ENCODE results near the gene MAP3K7. TPM values are rescaled to one million over a fixed set of nuclear protein-coding genes. Genes with fewer than 3 reads are reported as not detected.

MAP3K7 gene
- total and polyA plus RNA-seq, 2 of the 8 experiments (the other 6 are each of a cell fraction or from before 2014, with no cell fraction given), result 27.3 to 34.8 TPM

DNA sequence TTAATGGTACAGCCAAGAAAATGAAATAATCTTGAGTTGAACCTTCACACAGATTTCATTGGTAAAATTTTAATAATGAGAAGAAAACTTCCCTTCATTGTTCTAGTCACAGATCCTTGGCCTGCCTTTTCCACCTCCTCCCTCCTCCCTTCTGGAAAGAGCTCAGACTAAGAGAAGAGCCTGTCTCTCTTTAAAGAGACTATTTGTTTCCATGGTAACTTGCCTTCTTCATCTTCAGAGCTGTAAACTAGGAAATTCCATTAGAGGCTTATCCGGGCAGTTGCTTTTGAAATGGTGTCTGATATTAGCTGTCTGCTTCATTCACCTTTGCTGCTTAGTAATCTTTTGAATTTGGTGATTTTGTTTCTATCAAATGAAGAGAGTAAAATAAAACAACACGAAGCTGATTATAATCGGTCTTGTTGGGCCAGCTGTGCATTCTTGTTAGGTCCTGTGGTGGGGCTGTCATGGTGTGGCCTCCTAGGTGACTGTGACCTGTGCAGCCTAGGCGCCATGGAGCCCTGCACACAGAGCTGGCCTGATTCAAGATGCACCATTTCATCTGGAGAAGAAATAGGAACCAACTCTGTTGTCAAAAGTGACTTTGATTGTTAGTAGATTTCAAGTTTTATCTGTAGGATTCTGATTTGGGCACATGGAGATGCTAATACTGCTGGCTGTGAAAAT, 96.7 kb downstream of the MAP3K7 start:
- Histone ChIP-seq H3K27me3 (replicated peaks in 1 of 4; ENCODE audit: control insufficient read depth in 3 of 4, extremely low read depth in 1 of 4, insufficient read depth in 3 of 4, low read length in 3 of 4) (no peaks in the 10 kb centered on the region), H3K9ac (replicated peaks in 1 of 4; ENCODE audit: extremely low read depth in 1 of 4, low read depth in 3 of 4, low read length in 3 of 4) (no peak overlapping the region), H2BK20ac (ENCODE audit: low read length) (no peak overlapping the region), H3K4me1 (replicated peaks in 1 of 4; ENCODE audit: control insufficient read depth in 3 of 4, insufficient read depth in 4 of 4, low read length in 3 of 4) (peaks cover 4 to 20% (median 11%) of the 10 kb centered on the region in 4 experiments), H3K9me3 (ENCODE audit: insufficient read depth in 2 of 2, low read depth in 1 of 2, low read length in 1 of 2) (peaks cover 5 to 14% of the 10 kb centered on the region in 2 experiments; a peak in 2 of 4 replicates), H4K20me1 (replicated peaks in 1 of 2; ENCODE audit: control insufficient read depth in 1 of 2, insufficient read depth in 2 of 2, low read length in 2 of 2) (no peaks in the 10 kb centered on the region), H3K4me2 (ENCODE audit: insufficient read depth in 1 of 2, low read depth in 2 of 2, low read length in 2 of 2) (peak overlapping the region in 1 of 2 experiments; percentile 23; a peak in 1 of 4 replicates), H3K27ac (ENCODE audit: low read depth, low read length) (no peak overlapping the region), H4K5ac (ENCODE audit: insufficient read length, low read depth, low read length) (no peak overlapping the region), H3K23ac (ENCODE audit: insufficient read length) (no peak overlapping the region), H3K79me1 (ENCODE audit: low read depth, low read length) (no peaks in the 10 kb centered on the region), H3K79me2 (ENCODE audit: control insufficient read depth in 1 of 2, insufficient read depth in 2 of 2, low read length in 2 of 2) (no peaks in the 10 kb centered on the region), H3K4ac (replicated peaks; ENCODE audit: insufficient read length, low read depth, low read length) (no peak overlapping the region), H2AFZ (ENCODE audit: low read length) (no peak overlapping the region), H3K23me2 (ENCODE audit: low read depth, low read length) (no peaks in the 10 kb centered on the region), H3K14ac (ENCODE audit: insufficient read length) (no peak overlapping the region), H3K18ac (ENCODE audit: extremely low read depth, low read length) (no peak overlapping the region), H4K8ac (ENCODE audit: extremely low read depth, insufficient read depth, low read length) (peak overlapping the region; percentile 69; the same call in 1 of the 2 replicates), H2BK5ac (ENCODE audit: low read depth, low read length) (no peak overlapping the region; the same call in 1 of the 2 replicates), H2BK120ac (replicated peaks; ENCODE audit: low read depth, low read length) (no peak overlapping the region), H2BK15ac (ENCODE audit: low read length) (no peak overlapping the region), H3K36me3 (ENCODE audit: control insufficient read depth in 2 of 4, insufficient read depth in 4 of 4, low read length in 3 of 4) (peaks cover 0 to 3% (median 0%) of the 10 kb centered on the region in 4 experiments; a peak in 2 of 8 replicates), H3K4me3 (ENCODE audit: extremely low read depth in 1 of 4, insufficient read depth in 2 of 4, low read depth in 3 of 4, low read length in 4 of 4) (no peak overlapping the region), H2BK12ac (ENCODE audit: low read depth, low read length) (no peak overlapping the region), H2AK5ac (ENCODE audit: low read depth, low read length) (no peak overlapping the region), H4K91ac (replicated peaks; ENCODE audit: insufficient read length, low read length) (no peak overlapping the region), H3K56ac (replicated peaks; ENCODE audit: insufficient read length, low read depth, low read length) (no peak overlapping the region)
- POLR2A ChIA-PET (ENCODE audit: partially characterized antibody), result interaction anchor here (2.1 kb wide), 1 partner anchor 10 kb away, joined by 10 read pairs; no protein-coding TSS in a partner anchor
- DNase-seq (ENCODE audit: low read depth in 1 of 2, low spot score in 2 of 2) (no peak), FAIRE-seq (no peak)
- WGBS, 2 experiments (ENCODE audit: extremely low coverage in 1 of 2, insufficient coverage in 1 of 2, insufficient read length in 1 of 2, insufficient replicate concordance in 2 of 2, low coverage in 1 of 2, low lambda C conversion rate in 2 of 2, missing lambda C conversion rate in 1 of 2), result 85% methylated on average over 4 of the region's 4 CpGs; no CpG with 5 or more reads in 1 of the 2 experiments
- CTCF ChIA-PET (ENCODE audit: partially characterized antibody), result interaction anchor here (0.7 to 10.3 kb wide), 6 partner anchors 8 to 550 kb away, joined by 3 to 106 read pairs (median 4); no protein-coding TSS in a partner anchor
- no peak for TF ChIP-seq TCF12 (IDR thresholded peaks at IDR 0.05; ENCODE audit: low read depth, low read length)
- no peak for TF ChIP-seq RAD21 (IDR thresholded peaks at IDR 0.05 in 1 of 2, conservative IDR thresholded peaks at IDR 0.05 in 1 of 2; ENCODE audit: low read depth in 2 of 2, low read length in 2 of 2)
- no peak for TF ChIP-seq SIRT6 (IDR thresholded peaks at IDR 0.05; ENCODE audit: low read length)
- TF ChIP-seq, protein P1, sequence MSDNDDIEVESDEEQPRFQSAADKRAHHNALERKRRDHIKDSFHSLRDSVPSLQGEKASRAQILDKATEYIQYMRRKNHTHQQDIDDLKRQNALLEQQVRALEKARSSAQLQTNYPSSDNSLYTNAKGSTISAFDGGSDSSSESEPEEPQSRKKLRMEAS (IDR thresholded peaks at IDR 0.05), result no peak
- TF ChIP-seq, protein P2, sequence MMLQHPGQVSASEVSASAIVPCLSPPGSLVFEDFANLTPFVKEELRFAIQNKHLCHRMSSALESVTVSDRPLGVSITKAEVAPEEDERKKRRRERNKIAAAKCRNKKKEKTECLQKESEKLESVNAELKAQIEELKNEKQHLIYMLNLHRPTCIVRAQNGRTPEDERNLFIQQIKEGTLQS (IDR thresholded peaks at IDR 0.05; ENCODE audit: insufficient read depth, low read depth, low read length), result no peak
- TF ChIP-seq RFX5 (IDR thresholded peaks at IDR 0.05; ENCODE audit: borderline replicate concordance, low read depth, low read length), result no peak
- TF ChIP-seq JUND (IDR thresholded peaks at IDR 0.05; ENCODE audit: low read length), result no peak
- TF ChIP-seq TEAD4 (IDR thresholded peaks at IDR 0.05; ENCODE audit: low read depth, low read length), result no peak
- TF ChIP-seq RBBP5 (IDR thresholded peaks at IDR 0.05; ENCODE audit: borderline replicate concordance, low read depth, low read length), result no peak
- no peak for TF ChIP-seq FOSL1 (IDR thresholded peaks at IDR 0.05; ENCODE audit: insufficient read depth, low read depth, low read length)
- no peak for TF ChIP-seq SP4 (IDR thresholded peaks at IDR 0.05; ENCODE audit: low read length)

All from H1 (cell line).